ENCODE results near the gene PTPRT.

Gene PTPRT

DNA sequence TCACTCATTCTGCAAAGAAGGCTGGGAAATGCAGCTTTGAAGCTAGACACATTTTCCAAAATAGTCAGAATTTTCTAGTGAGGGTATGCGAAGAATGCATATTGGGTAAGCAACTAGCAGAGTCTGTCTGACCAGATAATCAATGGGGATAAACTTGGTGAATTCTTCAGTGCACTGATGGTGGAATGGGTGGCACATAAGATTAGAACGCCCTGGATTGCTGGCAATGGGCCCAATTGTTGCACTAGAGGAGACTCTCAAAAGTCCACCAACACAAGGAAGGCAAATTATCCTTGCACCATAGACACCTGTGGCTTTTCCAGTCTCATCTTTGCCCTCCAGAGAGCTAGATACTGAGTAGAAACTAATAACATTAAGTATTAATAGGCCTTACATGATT is 167.6 kb downstream of the PTPRT start:
- TF ChIP-seq, protein P1, sequence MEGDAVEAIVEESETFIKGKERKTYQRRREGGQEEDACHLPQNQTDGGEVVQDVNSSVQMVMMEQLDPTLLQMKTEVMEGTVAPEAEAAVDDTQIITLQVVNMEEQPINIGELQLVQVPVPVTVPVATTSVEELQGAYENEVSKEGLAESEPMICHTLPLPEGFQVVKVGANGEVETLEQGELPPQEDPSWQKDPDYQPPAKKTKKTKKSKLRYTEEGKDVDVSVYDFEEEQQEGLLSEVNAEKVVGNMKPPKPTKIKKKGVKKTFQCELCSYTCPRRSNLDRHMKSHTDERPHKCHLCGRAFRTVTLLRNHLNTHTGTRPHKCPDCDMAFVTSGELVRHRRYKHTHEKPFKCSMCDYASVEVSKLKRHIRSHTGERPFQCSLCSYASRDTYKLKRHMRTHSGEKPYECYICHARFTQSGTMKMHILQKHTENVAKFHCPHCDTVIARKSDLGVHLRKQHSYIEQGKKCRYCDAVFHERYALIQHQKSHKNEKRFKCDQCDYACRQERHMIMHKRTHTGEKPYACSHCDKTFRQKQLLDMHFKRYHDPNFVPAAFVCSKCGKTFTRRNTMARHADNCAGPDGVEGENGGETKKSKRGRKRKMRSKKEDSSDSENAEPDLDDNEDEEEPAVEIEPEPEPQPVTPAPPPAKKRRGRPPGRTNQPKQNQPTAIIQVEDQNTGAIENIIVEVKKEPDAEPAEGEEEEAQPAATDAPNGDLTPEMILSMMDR (conservative IDR thresholded peaks at IDR 0.05; ENCODE audit: low read depth), result no peak
- no peak for DNase-seq (ENCODE audit: low spot score)
- ChIA-PET POLR2A (ENCODE audit: low non-redundant PET) (interaction anchor here (0.7 kb wide), 1 partner anchor 73 kb away, joined by 4 read pairs; no protein-coding TSS in a partner anchor), CTCF (no interaction called here)
- no peak overlapping the region for H3K27ac ChIP-seq

DNA sequence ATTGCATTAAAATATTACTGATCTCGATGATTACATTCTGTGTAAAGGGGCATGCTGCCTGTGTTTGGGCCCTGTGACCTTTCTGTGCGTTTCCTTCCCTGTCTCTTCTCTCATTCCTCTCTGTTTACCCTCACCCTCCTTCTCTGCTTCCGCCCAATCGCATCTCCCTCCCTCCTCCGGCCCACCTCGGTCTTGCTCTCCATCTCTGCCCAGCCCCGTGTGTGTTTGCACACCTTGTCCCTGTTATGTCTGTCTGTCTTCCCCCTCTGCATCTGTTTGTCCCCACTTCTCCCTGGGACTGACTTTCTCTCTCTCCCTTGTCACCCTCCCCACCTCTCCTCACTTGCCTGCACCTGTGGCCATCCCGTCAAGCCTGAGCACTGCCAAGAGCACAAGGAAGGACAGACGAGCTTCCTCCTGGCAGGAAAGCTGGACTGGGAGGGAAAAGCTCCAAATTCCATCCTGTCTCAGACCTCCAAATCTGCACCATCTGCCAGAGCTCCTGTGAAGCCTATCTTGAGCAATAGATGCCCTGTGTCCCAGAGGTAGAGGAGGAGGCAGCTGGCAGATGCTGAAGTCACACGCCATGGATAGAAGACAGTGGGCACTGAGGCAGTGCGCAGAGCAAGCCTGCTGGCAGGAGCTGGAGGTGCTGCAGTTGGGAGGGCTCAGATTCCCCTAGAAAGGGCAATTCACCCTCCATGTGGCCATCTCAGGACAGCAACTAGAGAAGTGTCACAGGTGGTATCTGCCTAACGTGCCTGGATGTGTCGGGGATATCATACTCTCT is 172.3 kb downstream of the PTPRT start:
- DNase-seq (ENCODE audit: low spot score), result no peak
- ChIA-PET CTCF (no interaction called here), POLR2A (ENCODE audit: low non-redundant PET) (no interaction called here)

DNA sequence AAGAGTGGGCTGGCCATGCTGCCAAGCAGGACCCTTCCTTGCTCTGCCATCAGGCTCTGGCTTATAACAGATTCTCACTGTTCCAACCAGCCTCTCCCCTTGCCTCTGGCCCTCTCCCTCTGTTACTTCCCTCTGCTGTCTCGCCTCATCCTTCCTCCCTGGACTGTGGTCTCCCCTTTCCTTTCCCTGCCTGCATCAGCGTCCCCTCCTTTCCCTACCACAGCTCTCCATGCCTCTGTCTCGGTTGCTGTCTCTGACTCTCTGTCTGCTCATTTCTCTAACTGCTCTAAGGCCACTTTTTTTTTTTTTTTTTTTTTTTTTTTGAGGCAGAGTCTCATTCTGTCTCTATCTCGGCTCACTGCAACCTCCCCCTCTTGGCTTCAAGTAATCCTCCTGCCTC is 173.4 kb downstream of the PTPRT start:
- DNase-seq (ENCODE audit: low spot score), result no peak
- CTCF ChIA-PET, result no interaction called here
- no peak overlapping the region for H3K27ac ChIP-seq
- POLR2A ChIA-PET (ENCODE audit: low non-redundant PET), result no interaction called here
- TF ChIP-seq, protein P1 (conservative IDR thresholded peaks at IDR 0.05; ENCODE audit: low read depth), result no peak

More for the DNA sequence above, 172.3 kb downstream of the PTPRT start:
- TF ChIP-seq, protein P1 (conservative IDR thresholded peaks at IDR 0.05; ENCODE audit: low read depth), result no peak
- no peak overlapping the region for H3K27ac ChIP-seq

DNA sequence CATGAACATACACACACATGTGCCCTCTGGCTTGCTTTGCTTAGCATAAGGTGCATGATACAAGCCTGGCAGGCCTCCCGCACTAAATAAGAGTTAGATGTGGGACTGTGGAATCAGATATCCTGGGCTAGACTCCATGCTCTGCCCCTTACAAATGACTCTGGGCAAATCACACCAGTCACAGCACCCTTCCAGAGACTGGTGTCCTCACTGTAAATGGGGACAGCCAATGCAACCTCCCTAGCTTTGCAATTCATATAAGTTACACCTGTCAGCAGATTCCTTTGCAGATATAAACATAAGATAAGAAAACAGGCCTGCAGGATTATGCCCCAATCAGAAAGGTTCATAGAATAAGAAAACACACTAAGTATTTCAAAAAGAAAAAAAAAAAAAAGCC is 174.1 kb downstream of the PTPRT start:
- ChIA-PET CTCF (no interaction called here), POLR2A (ENCODE audit: low non-redundant PET) (no interaction called here)
- TF ChIP-seq, protein P1 (conservative IDR thresholded peaks at IDR 0.05; ENCODE audit: low read depth), result no peak
- no peak for DNase-seq (ENCODE audit: low spot score)
- H3K27ac ChIP-seq, result no peak overlapping the region

DNA sequence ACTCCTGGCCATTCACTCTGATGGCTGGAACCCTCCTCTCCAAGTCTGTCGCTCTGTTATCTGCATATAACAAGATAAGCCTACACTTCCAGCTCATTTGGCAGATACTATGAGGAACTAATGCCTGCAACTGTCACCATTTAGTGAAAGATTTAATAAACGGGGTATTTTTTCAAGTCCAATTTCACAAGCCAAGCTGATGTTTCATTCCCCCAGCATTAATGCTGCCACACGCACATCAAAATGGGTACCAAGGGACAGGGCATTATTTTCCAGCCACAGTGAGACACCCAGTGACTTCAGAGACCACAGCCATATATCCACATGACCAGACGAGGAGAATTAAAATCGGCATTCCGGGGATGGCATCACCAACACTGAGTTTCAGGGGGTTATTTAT is 175.5 kb downstream of the PTPRT start:
- TF ChIP-seq, protein P1 (conservative IDR thresholded peaks at IDR 0.05; ENCODE audit: low read depth), result no peak
- CTCF ChIA-PET, result no interaction called here
- DNase-seq (ENCODE audit: low spot score), result no peak
- no peak overlapping the region for H3K27ac ChIP-seq
- POLR2A ChIA-PET (ENCODE audit: low non-redundant PET), result no interaction called here

DNA sequence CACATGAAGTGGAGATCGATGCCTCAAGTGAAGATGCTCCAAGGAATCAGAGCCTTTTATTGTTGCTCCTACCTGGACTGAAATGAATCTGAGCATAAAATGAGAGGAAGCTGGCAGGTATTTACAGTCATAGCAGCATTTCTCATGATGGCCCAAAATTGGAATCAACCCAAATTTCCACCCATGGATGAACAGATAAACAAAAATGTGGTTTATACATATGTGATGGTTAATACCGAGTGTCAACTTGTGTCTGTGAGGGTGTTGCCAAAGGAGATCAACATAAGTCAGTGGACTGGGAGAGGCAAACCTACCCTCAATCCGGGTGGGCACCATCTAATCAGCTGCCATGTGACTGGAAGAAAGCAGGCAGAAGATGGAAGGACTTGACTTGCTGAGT is 178.2 kb downstream of the PTPRT start:
- TF ChIP-seq, protein P1 (conservative IDR thresholded peaks at IDR 0.05; ENCODE audit: low read depth), result no peak
- no peak overlapping the region for H3K27ac ChIP-seq
- ChIA-PET CTCF (no interaction called here), POLR2A (ENCODE audit: low non-redundant PET) (no interaction called here)
- no peak for DNase-seq (ENCODE audit: low spot score)

All from RWPE1 (cell line).